Breast epithelium (tissue), 4 donors: ENCODE data around the gene PPM1A. TPM values are rescaled to one million over a fixed set of nuclear protein-coding genes. Genes with fewer than 3 reads are reported as not detected.

Experiments used
- DNase-seq, 2 donors: peaks; one replicate each; pipeline ENCODE4 v3.0.0-alpha.2; 2019; ENCODE audit warnings: low spot score in 2 of 2
- H3K27ac ChIP-seq, 2 donors: fragments of 200-600 bp; sonication (generic) in 1 of 2; one replicate each; pipeline ENCODE4 v1.5.1; 2016 to 2019; ENCODE audit warnings: mild to moderate bottlenecking in 1 of 2
- H3K27me3 ChIP-seq, 2 donors: fragments of 200-600 bp; sonication (generic) in 1 of 2; one replicate each; pipeline versions ENCODE4 v1.5.1 to v1.6.0; 2017 to 2019; ENCODE audit warnings: control low read depth in 1 of 2, mild to moderate bottlenecking in 1 of 2
- H3K36me3 ChIP-seq: fragments of 200-600 bp; one replicate; pipeline ENCODE4 v1.5.1; 2019
- H3K4me1 ChIP-seq, 2 donors: fragments of 200-600 bp; sonication (generic); one replicate each; pipeline ENCODE4 v1.5.1; 2016 to 2019; ENCODE audit warnings: control low read depth in 1 of 2
- H3K4me3 ChIP-seq, 3 donors: fragments of 200-600 bp; sonication (generic); 1 replicate in 2 of 3; 2 replicates in 1 of 3; pipeline ENCODE4 v1.5.1; 2016 to 2019; ENCODE audit warnings: mild to moderate bottlenecking in 3 of 3, moderate library complexity in 2 of 3
- H3K9me3 ChIP-seq, 2 donors: fragments of 200-600 bp; sonication (generic) in 1 of 2; one replicate each; pipeline ENCODE4 v1.5.1; 2016 to 2019; ENCODE audit warnings: control low read depth in 1 of 2
- CTCF ChIP-seq, 3 donors: fragments of 450-650 bp; IDR thresholded peaks; one replicate each; pipeline ENCODE4 v1.5.1; 2016 to 2017; ENCODE audit warnings: antibody characterized with exemption in 3 of 3, mild to moderate bottlenecking in 3 of 3, moderate library complexity in 3 of 3
- POLR2A ChIP-seq: fragments of 450-650 bp; IDR thresholded peaks from one replicate; pipeline ENCODE4 v1.6.1; 2016; ENCODE audit warnings: antibody characterized with exemption, mild to moderate bottlenecking, moderate library complexity
- POLR2AphosphoS5 ChIP-seq, 3 donors: sonication (generic); formaldehyde crosslinking; IDR thresholded peaks; one replicate each; pipeline ENCODE4 v1.6.1; 2017; ENCODE audit warnings: antibody characterized with exemption in 3 of 3
- intact Hi-C: fragments of 100-400 bp; cut with DNase I; formaldehyde crosslinking; loops from one replicate; pipeline ENCODE4 v1.15.1; 2023; ENCODE audit warnings: low total_unique reads
- total RNA-seq, 3 donors: library from RNA; depleted of rRNA; stranded (reverse); fragments of >200 nt; gene quantifications; one replicate each; pipeline ENCODE4 v1.1.0, GENCODE V29; 2016

The PPM1A gene
- total RNA-seq, 3 donors from 2014 or later = 39.3 to 53.8 (median 49.9) TPM

- Histone ChIP-seq H3K27ac (no peak overlapping the region), H3K9me3 (peaks cover 11 to 16% of the 10 kb centered on the region in 2 donors), H3K27me3 (no peaks in the 10 kb centered on the region), H3K4me3 (no peak overlapping the region), H3K36me3 (no peaks in the 10 kb centered on the region), H3K4me1 (no peaks in the 10 kb centered on the region)
- intact Hi-C loops = loop anchor here (10.0 kb wide), 1 partner anchor 1459 kb away; no protein-coding TSS in a partner anchor
- DNase-seq = no peak
- TF ChIP-seq POLR2AphosphoS5 (IDR thresholded peaks at IDR 0.05) = no peak
- no peak for TF ChIP-seq CTCF (IDR thresholded peaks at IDR 0.05)
- no peak for TF ChIP-seq POLR2A
These were observed 17.3 kb downstream of the PPM1A start for GRCh38 chr14:60266021-60266937.

DNA sequence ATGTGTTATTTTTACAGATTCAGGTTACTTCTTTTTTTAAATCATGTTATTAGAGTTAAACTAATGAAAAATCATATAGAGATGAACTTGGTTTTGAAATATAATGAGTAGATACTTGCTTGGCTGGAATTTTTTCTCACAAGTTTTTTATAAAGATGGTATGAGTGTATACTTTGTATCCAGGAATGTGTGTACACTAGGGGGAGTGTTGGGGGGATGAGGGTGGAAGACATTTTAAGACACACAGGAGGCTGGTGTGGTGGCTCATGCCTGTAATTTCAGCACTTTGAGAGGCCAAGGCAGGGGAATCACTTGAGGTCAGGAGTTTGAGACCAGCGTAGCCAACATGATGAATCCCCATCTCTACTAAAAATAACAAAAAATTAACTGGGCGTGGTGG lies 23.2 kb downstream of the PPM1A start:
- TF ChIP-seq POLR2A (no peak), POLR2AphosphoS5 (IDR thresholded peaks at IDR 0.05) (no peak), CTCF (IDR thresholded peaks at IDR 0.05) (no peak)
- no peaks in the 10 kb centered on the region for H3K4me1 ChIP-seq

DNA sequence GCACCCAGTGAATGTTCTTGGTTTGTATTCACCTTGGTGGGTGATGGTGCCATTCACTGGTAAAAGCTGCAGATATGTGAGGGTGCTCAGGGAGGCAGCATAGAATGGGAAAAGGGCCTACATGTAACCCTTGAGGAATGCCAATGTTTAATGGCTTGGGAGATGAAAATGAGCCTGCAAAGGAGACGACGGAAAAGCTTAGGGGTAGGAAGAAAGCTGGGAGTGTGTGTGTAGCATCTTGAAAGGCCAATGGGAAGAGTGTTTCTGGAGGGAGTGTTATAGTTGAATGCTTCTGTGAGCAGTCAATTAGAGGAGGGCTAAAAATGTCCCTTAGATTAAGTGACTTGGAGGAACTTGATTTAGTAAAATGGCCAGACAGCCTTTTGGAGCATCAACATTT lies 24.9 kb downstream of the PPM1A start:
- no peak for DNase-seq
- no peaks in the 10 kb centered on the region for H3K4me1 ChIP-seq
- intact Hi-C loops = no loop called here
- no peak overlapping the region for H3K4me3 ChIP-seq
- TF ChIP-seq CTCF (IDR thresholded peaks at IDR 0.05) = no peak
- no peak for TF ChIP-seq POLR2AphosphoS5 (IDR thresholded peaks at IDR 0.05)
- no peak for TF ChIP-seq POLR2A
- no peak overlapping the region for H3K27ac ChIP-seq
- no peaks in the 10 kb centered on the region for H3K36me3 ChIP-seq
- peaks cover 5 to 7% of the 10 kb centered on the region in 2 donors for H3K9me3 ChIP-seq
- no peaks in the 10 kb centered on the region for H3K27me3 ChIP-seq

More for the DNA sequence above, 23.2 kb downstream of the PPM1A start:
- Histone ChIP-seq H3K27ac (no peak overlapping the region), H3K9me3 (peaks cover 5 to 7% of the 10 kb centered on the region in 2 donors), H3K27me3 (no peaks in the 10 kb centered on the region), H3K36me3 (no peaks in the 10 kb centered on the region), H3K4me3 (no peak overlapping the region)
- no peak for DNase-seq
- intact Hi-C loops = no loop called here

- Histone ChIP-seq H3K27ac (no peak overlapping the region), H3K27me3 (no peaks in the 10 kb centered on the region), H3K9me3 (peaks cover 3 to 4% of the 10 kb centered on the region in 2 donors), H3K4me1 (no peaks in the 10 kb centered on the region), H3K36me3 (no peaks in the 10 kb centered on the region), H3K4me3 (no peak overlapping the region)
- no peak for DNase-seq
- no peak for TF ChIP-seq CTCF (IDR thresholded peaks at IDR 0.05)
- TF ChIP-seq POLR2A = no peak
- no peak for TF ChIP-seq POLR2AphosphoS5 (IDR thresholded peaks at IDR 0.05)
- intact Hi-C loops = no loop called here
These were observed 25.4 kb downstream of the PPM1A start for GRCh38 chr14:60274448-60274847.

GRCh38 chr14:60275932-60276331 lies 26.9 kb downstream of the PPM1A start:
- no peaks in the 10 kb centered on the region for H3K27me3 ChIP-seq
- TF ChIP-seq CTCF (IDR thresholded peaks at IDR 0.05) (no peak), POLR2A (no peak), POLR2AphosphoS5 (IDR thresholded peaks at IDR 0.05) (no peak)
- no peak overlapping the region for H3K4me3 ChIP-seq
- H3K36me3 ChIP-seq = no peaks in the 10 kb centered on the region
- DNase-seq = no peak
- no peaks in the 10 kb centered on the region for H3K9me3 ChIP-seq
- no peak overlapping the region for H3K27ac ChIP-seq
- intact Hi-C loops = no loop called here
- H3K4me1 ChIP-seq = no peaks in the 10 kb centered on the region
